HG03520 (cell line): Measurements from ENCODE around the gene DNASE2.

Experiments used
- ATAC-seq: cut with Tn5 transposase; IDR thresholded peaks from one replicate; pipeline ENCODE4 v1.9.1; 2021; ENCODE audit warnings: mild to moderate bottlenecking, moderate library complexity; ENCODE audit not compliant: unreplicated experiment

DNASE2 gene

GRCh38 chr19:12836529-12836863, 44.8 kb downstream of the DNASE2 start:
- ATAC-seq: no peak

DNA sequence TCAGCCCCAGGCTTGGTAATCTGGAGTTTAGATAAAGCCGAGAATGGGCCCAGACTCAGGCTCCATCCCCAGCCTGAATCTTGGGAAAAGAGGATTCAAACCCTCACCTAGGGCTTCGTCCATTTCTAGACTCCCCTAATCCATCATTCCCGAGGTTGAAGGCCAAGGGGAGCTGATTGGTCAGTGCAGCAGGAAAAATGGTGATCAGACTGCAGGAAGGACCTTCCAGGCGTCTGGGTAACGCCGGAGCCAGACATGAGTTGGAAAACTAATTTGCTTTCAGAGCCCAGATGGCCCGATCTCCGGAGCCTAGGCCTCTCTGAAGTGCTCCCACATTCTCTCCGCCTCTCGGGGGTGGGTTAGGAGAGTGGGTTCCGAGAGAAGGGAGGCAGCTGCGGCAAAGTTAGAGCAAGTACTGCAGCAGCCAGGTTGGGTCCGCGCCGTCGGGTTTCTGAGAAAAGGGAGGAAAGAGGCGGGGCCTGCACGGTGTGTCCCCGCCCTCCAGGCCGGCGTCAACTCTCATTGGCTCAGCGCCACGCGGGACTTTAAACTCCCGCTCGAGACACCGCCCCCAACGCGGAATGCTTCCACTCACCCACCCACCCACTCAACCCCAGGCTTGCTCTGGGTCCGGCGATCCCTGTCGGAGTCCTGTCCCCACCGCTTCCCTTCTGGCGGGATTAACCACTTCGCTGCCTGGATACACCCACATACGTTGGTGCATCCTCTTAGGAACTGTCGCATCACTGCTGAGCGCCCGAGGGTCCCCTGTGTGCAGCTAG, 46.1 kb downstream of the DNASE2 start:
- ATAC-seq: no peak

GRCh38 chr19:12834566-12834943, 46.7 kb downstream of the DNASE2 start, which contains the start of gene RTBDN:
RTBDN (minus strand) TSS chr19:12834579; CDS start chr19:12829979, 4,600 bp downstream.
- no peak for ATAC-seq

- no peak for ATAC-seq
These were observed 47.3 kb downstream of the DNASE2 start for GRCh38 chr19:12833738-12834565.

- ATAC-seq: no peak
These were observed 47.9 kb downstream of the DNASE2 start for GRCh38 chr19:12833418-12833737.

GRCh38 chr19:12828494-12828893, 52.8 kb downstream of the DNASE2 start:
- ATAC-seq: no peak

DNA sequence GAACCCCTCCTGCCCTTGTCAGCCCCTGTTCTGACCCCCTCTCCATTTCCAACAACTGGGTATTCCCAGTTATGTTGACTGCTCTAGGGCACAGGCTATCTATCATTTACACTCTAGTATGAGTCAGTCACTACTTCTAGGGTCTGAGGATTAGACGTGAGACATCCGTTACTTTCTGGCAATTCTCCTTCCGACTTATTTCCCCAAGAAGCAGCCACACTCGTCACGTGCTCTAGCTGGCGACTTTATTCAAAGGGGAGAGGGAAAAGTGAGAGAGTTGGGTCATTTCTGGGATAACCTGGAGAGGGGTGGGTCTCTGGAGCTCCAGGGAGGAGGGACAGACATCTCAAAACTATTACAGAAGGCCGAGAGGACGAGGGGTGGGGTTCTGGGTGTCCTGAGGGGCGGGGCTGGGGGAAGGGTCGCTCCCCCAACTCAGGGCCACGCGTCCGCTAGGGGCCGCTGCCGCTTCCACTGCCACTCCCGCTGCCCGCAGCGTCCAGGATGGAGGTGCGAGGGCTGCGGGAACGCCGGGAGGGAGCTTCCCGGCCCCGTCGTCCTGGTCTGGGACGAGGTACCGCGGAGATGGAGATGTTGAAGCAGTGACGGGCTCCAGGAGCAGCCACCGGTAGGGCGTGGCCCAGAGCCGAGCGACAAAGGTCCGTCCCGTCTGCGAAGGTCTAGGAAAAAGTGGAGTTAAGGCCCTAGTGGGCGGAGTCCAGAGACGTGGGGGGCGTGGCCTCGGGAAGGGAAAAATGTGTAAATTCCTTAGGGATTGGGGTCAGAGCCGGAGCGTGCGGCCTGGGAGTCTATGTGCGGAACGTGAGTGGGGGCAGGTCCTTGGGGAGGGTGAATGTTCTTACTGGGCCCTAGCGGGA, 55.8 kb downstream of the DNASE2 start:
- no peak for ATAC-seq
